GM11168 (cell line): ENCODE data around the gene SMG1.
"Not testable (repeated sequence)": the region's sequence is repeated elsewhere in the genome, so short reads cannot be mapped to it uniquely, and the experiment has no call there.

Experiments
- in situ Hi-C: fragments of 300-500 bp; cut with MboI; formaldehyde crosslinking; loops from one replicate; pipeline ENCODE4 v1.12.0; 2022; ENCODE audit warnings: low sequenced_read_pairs; ENCODE audit not compliant: unreplicated experiment

Gene SMG1

GRCh38 chr16:18925986-18926865, at the start of gene SMG1:
Gene SMG1, minus strand, starts transcription at chr16:18926408. Its CDS starts 367 bp downstream, at chr16:18926041.
- in situ Hi-C loops = not testable (repeated sequence)

DNA sequence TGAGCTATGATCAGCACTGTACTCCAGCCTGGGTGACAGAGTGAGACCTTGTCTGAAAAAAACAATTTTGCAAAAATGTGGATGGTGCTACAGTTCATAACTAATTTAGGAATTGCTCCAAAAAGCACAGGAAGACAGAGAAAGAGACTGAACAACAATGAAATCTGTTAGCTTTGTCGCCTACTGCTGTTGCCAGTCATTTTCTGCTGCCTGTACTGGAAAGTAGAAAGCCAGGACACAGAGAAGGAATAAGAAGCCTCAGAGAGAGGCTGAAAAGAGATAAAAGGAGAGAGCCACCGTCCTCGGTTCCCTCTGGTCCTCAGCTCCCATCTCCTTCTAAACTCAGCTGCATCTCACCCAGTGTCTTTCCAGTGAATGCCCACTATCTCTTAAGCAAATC, 48.9 kb upstream of the SMG1 start:
- in situ Hi-C loops = no loop called here

DNA sequence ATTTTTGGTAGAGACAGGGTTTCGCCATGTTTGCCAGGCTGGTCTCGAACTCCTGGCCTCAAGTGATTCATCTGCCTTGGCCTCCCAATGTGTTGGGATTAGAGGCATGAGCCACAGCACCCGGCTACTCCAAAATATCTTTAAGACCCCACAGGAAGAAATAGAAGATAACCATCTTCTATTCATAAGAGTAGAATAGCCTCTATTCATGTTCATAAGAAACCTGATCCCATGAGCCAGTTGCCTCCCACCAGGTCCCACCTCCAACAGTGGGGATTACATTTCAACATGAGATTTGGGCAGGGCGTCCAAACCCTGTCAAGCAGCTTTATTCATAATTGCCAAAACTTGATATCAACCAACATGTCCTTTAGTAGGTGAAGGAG, 43.6 kb upstream of the SMG1 start:
- in situ Hi-C loops = no loop called here

DNA sequence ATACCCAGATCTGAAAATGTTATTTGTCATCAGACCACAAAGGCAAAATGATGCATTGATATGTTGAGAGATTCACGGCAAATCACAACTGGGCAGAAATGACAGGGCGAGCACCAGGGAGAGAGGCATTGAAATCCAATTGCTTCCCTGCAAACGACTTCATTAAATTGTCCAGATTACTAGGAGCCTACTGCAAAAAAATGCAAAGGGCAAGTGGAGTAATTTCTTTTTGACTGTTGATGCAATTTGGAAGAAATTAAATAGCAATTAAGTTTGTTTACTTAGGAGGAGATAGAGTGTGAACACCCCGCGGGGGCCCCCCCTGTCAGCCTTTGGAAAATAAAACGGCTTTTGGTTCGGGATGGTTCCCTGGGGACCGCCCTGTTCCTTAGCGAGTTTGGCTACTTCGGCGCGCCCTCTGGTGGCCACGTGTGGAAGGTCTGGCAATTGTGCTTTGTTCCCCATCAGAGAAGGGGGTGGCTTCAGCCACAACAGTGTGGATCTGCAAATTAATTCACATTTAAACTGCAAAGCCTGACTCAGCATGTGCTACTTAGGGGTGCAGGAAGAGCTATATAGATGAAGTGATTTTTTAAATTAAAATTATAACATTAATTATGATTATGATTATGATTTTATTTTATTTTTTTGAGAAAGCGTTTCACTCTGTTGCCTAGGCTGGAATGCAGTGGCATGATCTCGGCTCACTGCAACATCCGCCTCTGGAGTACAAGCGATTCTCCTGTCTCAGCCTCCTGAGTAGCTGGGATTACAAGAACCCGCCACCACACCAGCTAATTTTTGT, 43.0 kb upstream of the SMG1 start:
- in situ Hi-C loops = no loop called here

DNA sequence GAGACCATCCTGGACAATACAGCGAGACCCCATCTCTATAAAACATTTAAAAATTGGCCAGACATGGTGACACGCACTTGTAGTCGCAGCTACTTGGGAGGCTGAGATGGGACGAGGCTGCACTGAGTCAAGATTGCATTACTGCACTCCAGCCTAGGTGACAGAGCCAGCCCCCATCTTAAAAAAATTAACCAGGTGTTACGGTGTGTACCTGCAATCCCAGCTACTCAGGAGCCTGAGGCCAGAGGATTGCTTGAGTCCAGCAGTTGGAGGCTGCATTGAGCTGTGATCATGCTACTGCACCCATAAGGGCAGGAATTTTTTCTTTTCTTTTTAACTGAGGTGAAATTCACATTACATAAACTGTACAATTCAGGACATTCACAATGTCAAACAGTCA, 40.6 kb upstream of the SMG1 start:
- in situ Hi-C loops = no loop called here

- in situ Hi-C loops = no loop called here
Observed at GRCh38 chr16:18965555-18965954, 39.3 kb upstream of the SMG1 start.

DNA sequence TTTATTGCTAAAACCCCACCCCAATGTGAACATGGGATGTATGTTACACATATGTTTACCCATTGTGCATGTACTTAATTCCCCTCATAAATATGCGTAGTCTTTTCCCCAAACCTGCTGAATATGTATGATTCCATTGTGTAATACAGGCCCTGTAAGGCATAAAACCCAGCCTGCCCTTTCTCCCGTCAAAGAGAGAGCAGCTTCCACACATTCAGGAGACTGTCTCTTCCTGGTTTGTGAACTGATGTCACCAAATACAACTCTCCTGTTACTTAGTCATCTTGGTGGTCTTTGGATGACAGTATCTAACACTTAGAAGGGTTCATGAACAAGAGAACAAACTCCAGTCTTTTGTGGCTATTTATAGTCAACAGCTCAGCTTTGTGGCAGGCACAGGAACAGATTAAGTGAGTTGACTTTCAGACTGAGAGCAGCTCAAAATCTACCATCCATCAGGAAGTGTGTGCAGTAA, 32.9 kb upstream of the SMG1 start:
- in situ Hi-C loops = no loop called here

- in situ Hi-C loops = no loop called here
Observed at GRCh38 chr16:18958621-18959029, 32.4 kb upstream of the SMG1 start.

DNA sequence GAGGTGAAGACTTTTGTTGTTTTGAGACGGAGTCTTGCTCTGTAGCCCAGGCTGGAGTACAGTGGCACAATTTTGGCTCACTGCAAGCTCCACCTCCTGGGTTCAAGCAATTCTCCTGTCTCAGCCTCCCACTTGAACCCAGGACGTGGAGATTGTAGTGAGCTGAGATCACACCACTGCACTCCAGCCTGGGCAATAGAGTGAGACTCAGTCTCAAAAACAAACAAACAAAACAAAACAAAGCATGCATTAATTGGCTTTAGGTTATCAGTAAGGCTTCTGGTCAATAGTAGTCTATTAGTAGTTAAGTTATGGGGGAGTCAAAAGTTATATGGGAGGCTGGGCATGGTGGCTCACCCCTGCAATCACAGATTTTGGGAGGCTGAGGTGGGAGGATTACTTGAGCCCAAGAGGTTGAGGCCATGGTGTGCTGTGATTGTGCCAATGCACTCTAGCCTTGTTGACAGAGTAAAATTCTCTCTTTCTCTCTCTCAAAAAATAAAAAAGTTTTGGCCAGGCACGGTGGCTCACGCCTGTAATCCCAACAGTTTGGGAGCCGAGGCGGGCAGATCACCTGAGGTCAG, 30.5 kb upstream of the SMG1 start:
- in situ Hi-C loops = not testable (repeated sequence)

GRCh38 chr16:18955874-18956580, 29.8 kb upstream of the SMG1 start:
- in situ Hi-C loops = not testable (repeated sequence)

DNA sequence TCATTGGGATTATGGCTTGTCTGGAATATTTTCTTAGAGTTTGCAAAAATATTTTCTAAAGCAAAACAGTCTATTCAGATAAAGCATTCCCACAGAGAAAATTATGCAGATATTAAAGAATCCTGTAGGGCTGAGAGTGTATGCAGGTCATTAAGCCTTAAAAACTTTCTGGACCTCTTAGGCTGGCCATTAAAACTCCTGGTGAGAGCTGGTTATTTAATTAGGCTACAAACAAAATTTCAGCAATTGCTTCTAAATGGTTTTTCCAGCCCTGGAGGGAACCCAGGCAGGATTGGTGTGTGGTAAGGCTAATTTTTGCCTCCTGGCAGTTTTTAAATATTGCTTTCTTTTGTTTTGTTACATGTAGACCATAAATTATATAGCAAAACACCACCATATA, 27.3 kb upstream of the SMG1 start:
- in situ Hi-C loops = no loop called here

DNA sequence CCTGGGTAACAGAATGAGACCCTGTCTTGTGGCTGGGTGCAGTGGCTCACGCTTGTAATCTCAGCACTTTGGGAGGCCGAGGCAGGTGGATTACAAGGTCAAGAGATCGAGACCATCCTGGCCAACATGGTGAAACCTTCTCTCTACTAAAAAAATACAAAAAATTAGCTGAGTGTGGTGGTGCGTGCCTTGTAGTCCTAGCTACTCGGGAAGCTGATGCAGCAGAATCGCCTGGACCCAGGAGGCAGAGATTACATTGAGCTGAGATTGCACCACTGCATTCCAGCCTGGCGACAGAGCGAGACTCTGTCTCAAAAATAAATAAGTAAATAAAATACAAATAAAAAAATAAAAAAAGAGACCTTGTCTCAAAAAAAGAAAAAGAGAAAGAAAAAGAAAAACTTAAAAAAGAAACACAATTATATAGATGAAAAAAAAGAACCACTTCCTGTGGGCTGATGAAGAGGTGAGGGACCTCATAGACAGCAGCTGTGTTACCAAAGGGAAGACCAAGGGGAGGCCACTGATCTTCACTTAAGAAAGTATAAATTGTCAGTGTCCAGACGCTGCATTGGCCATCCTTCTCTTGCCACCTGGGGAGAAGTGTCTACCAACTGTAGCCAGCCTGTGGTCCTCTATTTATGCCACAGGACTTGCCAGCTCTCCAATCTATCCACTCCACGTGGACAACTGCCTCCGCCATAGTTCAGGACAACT, 24.4 kb upstream of the SMG1 start:
- in situ Hi-C loops = no loop called here

DNA sequence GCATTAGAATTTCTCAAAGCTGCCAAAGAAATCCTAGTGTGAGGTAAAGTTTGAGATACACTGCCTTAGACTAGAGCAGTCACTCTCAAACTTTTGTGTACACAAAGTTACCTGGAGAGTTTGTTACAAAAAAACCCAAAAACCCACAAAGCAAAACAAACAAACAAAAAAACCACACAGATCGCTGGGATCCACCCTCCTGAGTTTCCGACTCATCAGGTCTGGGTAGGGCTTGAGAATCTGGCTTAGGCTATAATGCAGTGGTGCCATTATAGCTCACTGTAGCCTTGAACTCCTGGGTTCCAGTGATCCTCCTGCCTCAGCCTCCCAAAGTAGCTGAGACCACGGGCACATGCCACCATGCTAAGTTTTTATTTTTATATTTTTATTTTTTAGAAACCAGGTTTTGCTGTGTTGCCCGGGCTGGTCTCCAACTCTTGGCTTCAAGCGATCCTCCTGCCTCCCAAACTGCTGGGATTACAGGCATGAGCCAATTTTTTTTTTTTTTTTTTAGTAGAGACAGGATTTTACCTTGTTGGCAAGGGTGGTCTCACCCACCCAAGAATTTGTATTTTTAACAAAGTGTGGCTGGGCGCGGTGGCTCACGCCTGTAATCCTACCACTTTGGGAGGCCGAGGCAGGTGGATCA, 22.3 kb upstream of the SMG1 start:
- in situ Hi-C loops = no loop called here

GRCh38 chr16:18945233-18945632, 19.0 kb upstream of the SMG1 start:
- in situ Hi-C loops = no loop called here

- in situ Hi-C loops = no loop called here
Observed at GRCh38 chr16:18943414-18943813, 17.2 kb upstream of the SMG1 start.

DNA sequence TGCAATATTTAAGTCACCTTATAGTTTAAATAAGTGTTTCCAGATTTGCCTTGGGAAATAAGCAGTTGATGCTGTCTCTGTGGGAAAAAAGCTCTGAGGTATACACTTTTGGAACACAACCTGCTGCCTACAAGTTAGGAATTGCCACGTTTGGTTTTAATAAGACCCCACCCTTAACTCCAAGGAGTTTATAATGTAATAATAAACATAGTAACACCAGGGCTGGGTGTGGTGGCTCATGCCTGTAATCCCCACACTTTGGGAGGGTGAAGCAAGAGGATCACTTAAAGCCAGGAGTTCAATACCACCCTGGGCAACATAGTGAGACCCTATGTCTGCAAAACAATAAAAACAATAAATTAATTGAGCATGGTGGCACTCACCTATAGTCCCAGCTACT, 15.9 kb upstream of the SMG1 start:
- in situ Hi-C loops = no loop called here

- in situ Hi-C loops = no loop called here
Observed at GRCh38 chr16:18941471-18941870, 15.3 kb upstream of the SMG1 start.

DNA sequence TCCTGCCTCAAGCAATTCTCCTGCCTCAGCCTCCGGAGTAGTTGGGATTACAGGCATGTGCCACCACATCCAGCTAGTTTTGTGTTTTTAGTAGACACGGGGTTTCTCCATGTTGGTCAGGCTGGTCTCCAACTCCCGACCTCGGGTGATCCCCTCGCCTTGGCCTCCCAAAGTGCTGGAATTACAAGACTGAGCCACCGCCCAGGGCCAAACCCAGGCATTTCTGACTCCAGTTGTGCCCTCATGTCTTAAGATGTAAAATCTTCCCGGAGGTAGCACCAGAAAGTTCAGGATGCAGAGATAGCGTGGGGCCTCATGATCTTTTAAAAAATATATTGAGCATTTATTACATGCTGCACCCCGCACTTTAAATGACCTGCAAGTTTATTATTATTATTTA, 12.8 kb upstream of the SMG1 start:
- in situ Hi-C loops = no loop called here

DNA sequence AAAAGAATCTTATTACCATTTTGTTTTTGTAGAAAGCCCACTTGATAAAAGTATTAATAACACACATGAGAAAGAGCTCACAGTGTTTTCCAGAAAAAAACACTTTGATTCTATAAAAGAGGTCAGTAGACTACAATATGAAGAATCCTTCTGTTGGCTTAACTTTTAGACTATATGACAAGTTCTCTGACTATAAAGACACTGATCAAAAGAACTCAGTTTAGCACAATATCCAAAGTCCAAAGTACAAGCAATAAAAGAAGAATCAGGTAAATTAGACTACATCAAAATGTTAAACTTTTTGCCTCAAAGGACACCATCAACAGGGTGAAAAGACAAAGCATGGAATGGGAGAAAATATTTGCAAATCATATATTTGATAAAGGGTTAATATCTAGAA, 11.2 kb upstream of the SMG1 start:
- in situ Hi-C loops = no loop called here
